GM18520 (cell line): ENCODE results near the gene OSBP2.
"Not testable (repeated sequence)": the region's sequence is repeated elsewhere in the genome, so short reads cannot be mapped to it uniquely, and the experiment has no call there.

Source experiments
- ATAC-seq: cut with Tn5 transposase; IDR thresholded peaks from one replicate; pipeline ENCODE4 v1.9.1; 2021; ENCODE audit not compliant: unreplicated experiment

Gene OSBP2

DNA sequence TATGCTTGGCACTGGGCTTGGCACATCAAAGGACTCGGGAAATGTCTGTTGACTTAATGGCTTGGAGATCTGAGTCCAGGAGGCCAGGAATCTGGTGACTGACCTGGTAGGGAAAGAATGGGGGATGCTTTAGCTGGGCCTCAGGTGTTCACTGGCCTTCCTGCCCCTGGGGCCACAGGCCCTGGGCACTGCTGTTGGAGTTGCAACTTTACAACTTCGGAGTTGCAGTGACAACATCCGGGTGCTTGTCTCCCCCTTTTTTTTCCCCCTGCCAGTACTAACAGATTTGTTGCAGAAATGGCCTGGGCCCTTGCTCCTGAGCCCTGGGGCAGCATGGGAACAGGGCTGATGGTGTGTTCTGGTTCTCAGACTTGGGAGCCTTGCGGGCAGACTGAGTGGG lies 23.8 kb downstream of the OSBP2 start:
- ATAC-seq: no peak

DNA sequence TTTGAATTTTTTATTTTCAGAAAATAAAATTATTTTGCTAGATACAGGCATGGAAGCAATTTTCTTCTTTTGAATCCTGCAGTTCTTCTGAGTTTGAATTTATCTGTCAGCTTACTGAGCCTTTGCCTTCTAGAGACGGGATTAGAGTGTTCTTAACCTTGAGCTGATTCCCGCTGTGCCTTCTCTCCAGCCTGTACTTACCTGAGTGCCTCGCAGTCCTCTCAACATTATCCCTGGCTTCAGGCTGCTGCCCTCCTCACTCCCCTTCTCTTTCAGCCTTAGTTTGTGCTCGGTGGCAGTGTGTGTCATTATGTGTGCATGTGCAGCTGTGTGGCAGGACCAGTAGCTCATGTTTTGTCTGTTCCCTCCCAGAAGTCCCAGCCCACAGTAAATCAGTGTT lies 24.3 kb downstream of the OSBP2 start:
- ATAC-seq: no peak

DNA sequence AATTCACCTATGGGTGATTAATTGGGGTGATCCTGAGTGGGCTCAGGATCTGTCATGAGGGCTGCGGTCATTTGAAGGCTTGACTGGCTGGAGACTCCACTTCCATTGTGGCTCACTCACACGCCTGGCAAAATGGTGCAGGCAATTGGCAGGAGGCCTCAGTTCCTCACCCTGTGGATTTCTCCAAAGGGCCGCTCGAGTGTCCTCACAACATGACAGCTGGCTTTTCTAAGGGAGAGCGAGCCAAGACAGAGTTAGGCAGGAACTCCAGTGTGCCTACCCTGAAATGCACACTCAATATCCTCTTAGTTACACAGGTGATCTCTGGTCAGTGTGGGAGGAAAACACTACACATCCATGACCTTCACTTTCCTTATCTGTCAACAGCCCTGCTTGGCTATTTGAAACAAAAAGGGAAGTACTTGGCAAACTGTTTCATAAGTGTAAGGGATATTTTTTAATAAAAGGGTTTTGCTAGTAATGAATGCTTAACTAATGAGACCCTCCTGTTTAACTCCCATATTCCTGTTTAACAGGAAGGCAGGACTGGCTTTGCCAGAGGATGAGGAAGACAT lies 25.7 kb downstream of the OSBP2 start:
- no peak for ATAC-seq

DNA sequence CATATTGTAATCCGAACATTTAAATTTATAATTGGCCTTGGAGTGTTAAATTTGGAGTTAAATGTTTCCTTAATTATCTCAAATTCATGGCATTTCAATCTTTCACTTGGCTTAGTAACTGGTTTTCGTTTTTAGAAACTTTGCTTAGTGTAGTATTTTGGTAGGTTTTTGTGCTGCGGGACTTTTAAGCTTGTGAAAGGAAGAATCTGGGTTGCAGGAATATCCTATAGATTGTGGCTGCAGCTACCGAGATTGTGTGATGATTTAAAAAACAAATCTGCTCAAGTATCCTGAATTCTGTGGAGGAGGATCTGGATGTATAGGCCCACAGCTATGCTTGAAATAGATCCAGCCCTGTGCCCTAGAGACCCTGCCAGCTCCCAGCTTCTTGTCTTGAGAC lies 27.1 kb downstream of the OSBP2 start:
- no peak for ATAC-seq

DNA sequence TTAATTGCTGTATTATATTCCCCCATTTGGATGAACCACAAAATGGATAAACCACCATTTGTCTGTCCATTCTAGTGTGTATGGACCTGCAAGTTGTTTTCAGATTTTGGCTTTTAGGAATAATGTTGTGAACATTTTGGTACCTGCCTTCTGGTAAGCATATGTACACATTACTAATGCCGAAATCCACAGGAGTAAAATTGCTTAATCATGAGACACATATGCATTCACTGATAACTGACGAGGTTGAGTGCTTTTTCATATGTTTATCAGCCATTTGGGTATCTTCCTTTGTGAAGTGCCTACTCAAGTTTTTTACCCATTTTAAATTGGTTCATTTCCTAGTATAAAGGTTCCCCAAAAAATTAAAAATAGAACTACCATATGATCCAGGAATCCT lies 34.2 kb downstream of the OSBP2 start:
- no peak for ATAC-seq

DNA sequence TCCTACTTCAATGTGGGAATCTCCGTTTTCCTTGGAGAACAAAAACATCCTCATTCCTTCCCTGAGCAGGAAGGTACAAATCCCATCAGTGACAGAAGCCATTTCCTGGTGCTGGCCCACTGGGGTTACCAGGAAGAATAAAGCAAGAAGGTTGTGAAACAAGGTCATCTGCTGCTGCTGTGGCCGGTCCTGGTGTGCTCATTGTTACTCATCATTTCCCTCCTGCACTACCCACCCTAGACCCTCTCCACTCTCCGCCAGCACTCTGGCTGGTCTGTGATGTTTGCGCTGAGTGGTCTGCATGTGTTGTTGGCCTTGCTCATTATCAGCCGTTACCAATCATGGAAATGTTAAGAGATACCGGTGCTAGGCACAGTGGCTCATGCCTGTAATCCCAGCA lies 37.0 kb downstream of the OSBP2 start:
- ATAC-seq: no peak

DNA sequence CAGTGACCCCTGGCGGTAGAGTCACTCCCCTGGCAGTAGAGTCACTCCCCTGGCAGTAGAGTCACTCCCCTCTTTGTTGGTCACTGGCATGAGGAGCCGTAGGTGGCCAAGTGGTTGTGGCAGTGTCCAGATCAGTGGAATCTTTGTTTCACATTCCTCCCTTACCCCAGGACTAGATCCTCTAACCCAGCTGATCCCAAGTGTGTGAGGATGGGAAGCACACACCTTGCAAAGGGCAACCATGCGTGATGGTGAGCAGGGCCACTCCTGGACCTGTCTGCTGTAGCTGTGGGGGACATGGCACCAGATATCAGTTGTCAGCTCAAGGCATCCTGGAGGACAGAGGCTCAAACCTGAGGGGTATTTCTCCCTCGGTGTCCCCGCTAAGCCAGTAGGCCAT lies 37.8 kb downstream of the OSBP2 start:
- no peak for ATAC-seq

DNA sequence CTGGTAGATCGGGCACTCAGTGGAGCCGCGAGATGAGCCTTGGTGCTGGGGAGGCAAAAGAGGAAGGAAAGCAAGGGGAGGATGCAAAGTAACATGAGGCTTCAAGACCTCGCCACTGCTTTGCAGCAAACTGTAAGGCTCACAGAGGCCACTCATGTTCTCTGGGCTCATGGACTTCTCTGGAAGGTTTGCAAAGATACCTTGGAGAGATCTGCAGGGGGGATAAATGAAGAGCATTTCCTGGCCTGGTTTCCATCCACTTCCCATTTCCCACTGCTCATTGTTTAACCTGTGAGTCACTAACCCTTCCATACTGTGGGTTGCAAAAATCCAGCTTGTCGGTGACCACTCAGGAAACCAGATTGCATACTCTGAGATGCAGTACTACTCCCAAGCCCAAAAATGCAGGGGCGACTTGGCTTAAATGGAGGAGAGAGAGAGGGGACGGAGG lies 38.5 kb downstream of the OSBP2 start:
- no peak for ATAC-seq

DNA sequence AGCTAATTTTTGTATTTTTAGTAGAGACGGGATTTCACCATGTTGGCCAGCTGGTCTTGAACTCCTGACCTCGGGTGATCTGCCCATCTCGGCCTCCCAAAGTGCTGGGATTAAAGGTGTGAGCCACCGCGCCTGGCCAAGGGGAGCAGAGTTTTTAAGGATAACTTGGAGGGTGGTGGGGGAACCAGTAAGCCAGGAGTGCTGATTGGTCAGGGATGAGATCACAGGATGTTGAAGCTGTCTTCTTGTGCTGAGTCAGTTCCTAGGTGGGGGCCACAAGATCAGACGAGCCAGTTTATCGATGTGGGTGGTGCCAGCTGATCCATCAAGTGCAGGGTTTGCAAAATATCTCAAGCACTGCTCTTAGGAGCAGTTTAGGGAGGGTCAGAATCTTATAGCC lies 45.3 kb downstream of the OSBP2 start:
- not testable (repeated sequence) for ATAC-seq

DNA sequence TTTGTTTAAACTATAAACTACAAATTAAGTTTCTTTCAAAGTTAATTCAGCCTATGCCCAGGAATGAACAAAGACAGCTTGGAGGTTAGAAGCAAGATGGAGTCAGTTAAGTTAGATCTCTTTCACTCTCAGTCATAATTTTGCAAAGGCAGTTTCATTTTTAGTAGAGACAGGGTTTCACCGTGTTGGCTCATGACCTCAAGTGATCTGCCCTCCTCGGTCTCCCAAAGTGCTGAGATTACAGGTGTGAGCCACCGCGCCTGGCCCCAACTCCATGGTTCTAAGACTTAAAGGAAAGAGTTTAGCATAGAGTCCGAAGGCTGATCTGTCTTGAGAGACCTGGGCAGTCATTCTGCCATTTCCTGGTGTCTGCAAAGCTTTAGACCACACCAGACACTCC lies 45.8 kb downstream of the OSBP2 start:
- ATAC-seq: not testable (repeated sequence)

DNA sequence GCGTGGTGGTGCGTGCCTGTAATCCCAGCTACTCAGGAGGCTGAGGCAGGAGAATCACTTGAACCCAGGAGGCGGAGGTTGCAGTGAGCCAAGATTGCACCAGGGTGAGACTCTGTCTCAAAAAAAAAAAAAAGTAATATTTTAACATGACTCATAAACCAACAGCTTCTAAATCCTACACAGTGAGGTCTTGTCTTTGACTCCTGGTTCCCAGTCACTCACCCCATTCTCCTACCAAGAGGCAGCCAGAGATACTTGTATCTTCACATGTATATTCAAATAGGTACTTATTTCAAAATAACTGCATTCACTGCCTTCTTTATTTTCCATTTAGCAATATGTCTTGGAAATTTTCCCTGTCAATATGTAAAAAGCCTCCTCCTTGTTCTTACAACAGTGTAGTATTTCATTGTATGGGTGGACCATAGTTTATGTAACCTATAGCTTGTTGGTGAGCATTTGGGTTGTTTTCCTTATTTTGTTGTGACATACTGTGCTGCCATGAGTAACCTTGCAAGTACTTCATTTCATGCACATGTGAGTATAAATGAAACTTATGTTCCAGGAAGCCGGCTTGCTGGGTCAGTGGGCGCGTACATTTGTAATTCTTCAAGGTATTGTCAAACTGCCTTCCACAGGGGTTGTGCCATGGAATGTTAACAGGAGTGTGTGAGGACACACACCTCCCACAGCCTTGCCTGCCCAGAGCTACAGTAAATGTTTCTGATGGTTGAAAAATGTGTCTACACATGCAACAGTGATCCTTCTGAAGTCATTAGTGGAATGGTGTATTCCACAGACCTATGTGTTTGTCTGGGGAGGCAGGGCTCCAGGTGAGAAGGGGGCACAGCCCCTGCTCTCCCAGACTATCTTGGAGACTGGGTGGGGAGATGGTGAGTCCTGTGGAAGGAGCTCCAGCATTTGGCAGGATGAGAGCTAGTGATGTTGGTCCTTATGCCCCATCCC lies 47.9 kb downstream of the OSBP2 start:
- ATAC-seq: no peak

DNA sequence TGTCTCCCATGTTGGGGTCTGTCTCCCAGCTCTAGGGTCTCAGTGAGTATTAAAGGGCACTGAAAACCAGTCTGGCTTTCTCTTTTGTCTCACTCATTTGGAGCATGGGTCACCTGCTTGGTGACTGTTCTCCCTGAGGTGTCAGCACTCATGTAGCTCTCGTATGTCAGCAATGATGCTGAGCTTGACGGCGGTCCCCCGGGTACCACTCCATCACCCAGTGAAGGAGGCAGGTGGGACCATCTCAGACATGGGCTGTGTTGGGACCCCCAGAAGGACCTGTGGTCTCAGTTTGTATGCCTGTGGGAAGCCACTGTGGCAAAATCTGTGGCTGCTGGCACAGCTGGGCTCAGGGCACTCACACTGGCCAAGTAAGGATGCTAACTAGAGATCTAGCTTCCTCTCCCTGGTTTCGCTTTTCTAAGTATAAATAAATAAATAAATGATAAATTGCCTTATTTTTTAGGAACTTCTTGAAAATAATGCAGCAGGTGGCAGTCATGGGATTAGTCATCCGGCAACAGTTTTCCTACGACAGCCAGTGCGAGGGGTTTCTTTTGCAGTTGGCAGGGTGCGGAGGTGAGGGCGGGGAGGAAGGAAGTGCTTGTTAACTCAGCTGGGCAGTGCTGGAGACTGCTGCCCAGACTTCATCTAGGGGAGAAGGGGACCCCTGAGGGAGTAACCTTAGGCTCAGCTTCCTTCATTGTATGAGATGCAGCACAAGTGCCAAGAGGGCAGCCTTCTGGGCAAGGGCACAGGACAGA lies 48.8 kb downstream of the OSBP2 start:
- ATAC-seq: no peak

DNA sequence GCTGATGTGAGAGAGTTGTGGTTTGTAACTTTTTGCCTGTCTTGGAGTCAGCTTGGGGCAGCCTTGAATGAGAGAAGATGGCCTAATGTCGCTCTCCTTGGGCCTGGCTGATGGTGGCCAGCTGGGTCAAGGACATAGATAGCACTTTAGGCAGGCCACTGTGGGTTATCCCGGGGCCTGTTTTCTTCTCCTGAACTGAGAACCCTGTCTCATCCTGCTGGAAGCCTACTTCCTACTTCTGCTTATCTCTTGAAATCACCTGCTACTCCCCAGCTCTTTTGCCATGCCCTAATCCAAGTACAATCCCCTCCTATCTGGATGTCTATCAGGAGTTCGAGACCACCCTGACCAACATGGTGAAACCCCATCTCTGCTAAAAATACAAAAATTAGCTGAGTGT lies 49.5 kb downstream of the OSBP2 start:
- ATAC-seq: no peak

DNA sequence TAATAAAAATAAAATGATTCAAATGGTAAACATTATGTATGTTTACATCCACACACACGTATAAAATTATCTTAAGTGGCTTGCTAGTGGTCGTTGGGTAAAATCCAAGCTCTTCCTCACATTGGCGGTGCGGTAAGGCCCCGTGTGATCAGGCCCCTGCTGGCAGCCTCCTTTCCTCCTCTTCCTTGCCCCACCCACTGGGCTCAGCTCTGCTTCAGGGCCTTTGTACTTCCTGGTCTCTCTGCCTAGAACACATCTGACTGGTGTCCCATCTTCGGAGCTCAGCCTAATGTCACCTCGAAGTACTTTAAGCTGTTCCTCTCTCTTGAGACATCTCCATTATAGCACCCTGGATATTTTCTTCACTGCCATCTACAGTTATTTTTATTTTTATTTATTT lies 52.8 kb downstream of the OSBP2 start:
- ATAC-seq: no peak

DNA sequence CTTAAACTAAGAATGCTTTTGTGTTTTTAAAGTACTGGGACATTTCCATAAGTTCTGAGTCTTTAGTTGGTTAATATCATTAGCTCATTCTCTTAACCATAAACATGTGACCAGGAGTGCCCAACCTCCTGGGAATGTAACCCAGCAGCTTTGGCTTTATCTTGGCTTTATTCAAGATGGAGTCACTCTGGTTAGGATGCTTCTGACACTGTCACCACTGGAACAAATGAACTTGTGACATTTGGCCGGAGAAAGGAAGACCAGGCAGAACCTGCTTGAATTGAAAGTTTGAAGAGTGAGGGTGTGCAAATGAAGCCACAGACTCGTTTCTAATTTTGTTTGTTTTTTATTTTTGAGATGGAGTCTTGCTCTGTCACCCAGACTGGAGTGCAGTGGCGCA lies 54.6 kb downstream of the OSBP2 start:
- no peak for ATAC-seq

DNA sequence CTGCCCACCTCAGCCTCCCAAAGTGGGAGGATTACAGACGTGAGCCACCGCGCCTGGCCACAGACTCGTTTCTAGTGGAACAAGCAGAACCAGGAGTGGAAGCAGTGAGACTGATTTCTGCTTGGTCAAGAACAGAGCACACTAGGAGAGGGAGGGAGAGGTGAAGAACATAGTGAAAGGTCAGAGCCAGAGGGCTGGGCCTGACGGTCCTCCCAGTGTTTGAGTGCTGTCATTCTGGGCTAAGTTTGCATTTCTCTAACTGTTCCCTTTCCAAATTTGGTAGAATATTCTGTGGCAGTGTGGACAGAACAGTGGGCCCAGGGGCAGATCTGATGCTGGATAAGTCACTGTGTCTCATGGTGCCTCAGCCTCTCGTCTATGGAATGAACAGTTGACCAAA lies 55.2 kb downstream of the OSBP2 start:
- no peak for ATAC-seq

DNA sequence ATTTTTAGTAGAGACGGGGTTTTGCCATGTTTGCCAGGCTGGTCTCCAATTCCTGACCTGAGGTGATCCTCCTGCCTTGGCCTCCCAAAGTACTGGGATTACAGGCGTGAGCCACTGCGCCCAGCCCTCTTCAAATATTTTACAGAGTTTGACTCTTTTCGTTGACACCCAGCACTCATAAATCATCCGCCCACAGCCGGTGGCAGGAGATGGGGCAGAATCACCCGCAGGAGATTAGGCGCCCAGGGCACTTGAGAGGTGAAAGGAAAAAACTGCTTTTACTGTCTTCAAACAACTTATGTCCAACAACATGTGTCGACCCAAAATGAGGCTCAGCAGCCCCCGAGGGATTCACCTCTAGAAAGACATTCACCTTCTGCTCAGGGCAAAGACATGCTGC lies 56.9 kb downstream of the OSBP2 start:
- no peak for ATAC-seq

DNA sequence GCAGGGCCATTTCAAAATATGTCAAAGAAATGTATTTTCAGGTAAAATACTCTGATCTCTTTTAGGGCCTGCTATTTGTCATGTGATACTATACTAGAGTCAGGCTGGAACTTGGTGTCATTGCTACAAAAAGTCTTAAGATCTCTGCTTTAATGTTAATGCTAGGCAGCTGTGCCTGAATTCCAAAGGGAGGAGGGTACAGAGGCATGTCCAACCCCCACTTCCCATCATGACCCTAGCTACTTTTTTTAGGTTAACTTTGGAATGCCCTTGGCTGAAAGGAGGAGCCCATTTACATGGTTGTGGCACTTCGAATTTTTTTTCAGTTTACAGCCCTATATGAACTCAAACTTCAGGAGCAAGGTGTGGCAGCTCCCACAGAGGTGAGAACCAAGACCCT lies 58.1 kb downstream of the OSBP2 start:
- no peak for ATAC-seq

DNA sequence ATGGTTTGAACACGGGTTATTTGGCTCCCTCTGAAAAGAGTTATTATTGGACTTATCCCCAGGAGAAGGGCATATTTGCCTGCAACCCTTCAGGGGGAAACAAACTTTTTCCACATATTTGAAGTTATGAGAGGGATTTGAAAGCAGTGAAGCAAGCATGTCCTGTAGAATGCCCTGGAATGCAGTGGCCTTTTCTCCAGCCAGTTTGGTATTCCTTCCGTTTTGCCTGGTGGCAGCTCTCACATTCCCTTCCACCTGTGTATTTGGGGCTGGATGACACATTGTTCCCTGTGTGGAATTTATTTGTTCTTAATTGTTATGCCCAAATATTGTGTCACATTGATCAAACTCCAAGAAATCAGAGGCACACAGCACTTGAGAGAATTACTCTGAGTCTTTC lies 59.0 kb downstream of the OSBP2 start:
- no peak for ATAC-seq

DNA sequence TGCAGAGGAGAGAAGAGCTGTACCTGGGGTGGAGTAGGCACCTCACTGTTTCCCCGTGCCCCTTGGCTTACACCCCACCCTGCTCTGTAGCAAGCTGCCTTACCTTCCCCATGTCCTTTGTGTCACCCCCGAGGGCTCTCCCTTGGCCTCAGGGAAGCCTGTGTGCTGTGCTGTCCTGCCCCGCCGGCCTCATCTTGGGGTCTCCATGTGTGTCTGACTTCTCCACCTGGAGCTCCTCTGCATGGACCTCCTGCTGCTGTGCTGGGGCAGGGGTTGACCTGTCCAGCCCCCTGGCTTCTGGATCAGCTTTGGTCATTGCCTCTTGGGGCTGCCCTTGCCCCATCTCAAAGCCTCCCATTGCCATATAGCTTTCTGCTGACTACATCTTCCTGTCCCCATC lies 59.8 kb downstream of the OSBP2 start:
- no peak for ATAC-seq

DNA sequence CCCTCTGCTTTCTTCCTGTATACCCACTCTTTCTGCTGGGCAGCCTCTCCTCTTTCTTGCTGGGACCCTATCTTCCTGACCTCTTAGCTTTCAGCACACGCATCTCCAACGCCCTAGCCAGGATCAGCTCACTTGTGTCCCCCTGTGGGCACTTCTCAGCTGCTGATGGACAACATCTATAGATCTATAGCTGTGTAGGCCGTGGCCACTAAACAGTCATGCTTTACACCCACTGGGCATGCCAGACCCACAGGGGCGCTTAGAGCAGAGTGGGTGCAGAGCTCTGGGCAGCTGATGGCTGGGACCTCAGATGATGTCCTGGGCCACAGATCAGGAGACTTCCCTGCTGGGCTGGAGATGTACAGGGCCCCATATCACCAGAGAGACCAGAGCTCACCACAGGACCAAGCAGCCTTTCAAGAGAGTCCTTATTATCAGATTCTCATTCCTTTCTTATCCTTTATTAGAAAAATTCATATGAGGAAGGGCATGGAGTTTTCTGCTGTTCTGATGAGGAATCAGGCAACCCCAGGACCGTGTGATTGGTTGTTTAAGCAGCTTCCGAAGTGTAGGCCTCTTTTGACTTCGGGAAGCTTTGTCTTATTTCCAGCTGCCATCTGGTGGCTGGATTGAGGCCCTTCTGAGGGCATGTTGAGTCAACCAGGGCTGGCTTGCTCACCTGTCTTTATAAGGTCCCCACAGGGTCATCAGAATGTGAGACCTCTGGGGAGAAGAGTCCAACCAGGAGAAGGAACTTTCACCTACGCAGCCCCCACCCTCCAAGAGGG lies 60.5 kb downstream of the OSBP2 start:
- no peak for ATAC-seq
